K562 (cell line): Measurements from ENCODE around the gene ARMC6. TPM values are rescaled to one million over a fixed set of nuclear protein-coding genes. Genes with fewer than 3 reads are reported as not detected.

Experiments
- ATF6 ChIP-seq: sonication (generic); formaldehyde crosslinking; IDR thresholded peaks from 2 replicates; pipeline ENCODE4 v1.4.0; 2020; ENCODE audit warnings: mild to moderate bottlenecking, missing genetic modification reagents
- CTBP1 ChIP-seq: fragments of 450-650 bp; IDR thresholded peaks from 2 replicates; pipeline ENCODE4 v1.6.1; 2016; ENCODE audit warnings: borderline replicate concordance
- E2F6 ChIP-seq, 2 experiments: IDR thresholded peaks; 2 replicates each; pipeline ENCODE4 v1.6.1; 2011; ENCODE audit warnings: borderline replicate concordance in 1 of 2, control low read depth in 1 of 2, low read depth in 1 of 2, low read length in 1 of 2, mild to moderate bottlenecking in 1 of 2, mixed read lengths in 1 of 2, moderate library complexity in 1 of 2; ENCODE audit not compliant: insufficient read depth in 1 of 2, insufficient read length in 1 of 2, poor library complexity in 1 of 2, severe bottlenecking in 1 of 2; ENCODE audit errors: extremely low read depth in 1 of 2
- EP400 ChIP-seq: fragments of 450-650 bp; IDR thresholded peaks from 2 replicates; pipeline ENCODE4 v1.6.1; 2017; ENCODE audit warnings: antibody characterized with exemption, mild to moderate bottlenecking, moderate library complexity
- FOSL1 ChIP-seq: fragments of 200-800 bp; sonication (Bioruptor generic); conservative IDR thresholded peaks from 2 replicates; pipeline ENCODE4 v1.6.1; 2016; ENCODE audit warnings: missing genetic modification characterization, missing compliant biosample characterization
- HDAC2 ChIP-seq: fragments of 450-650 bp; IDR thresholded peaks from 2 replicates; pipeline ENCODE4 v1.6.1; 2016; ENCODE audit warnings: mild to moderate bottlenecking
- ID3 ChIP-seq, 2 experiments: fragments of 250-450 bp in 1 of 2; fragments of 450-650 bp in 1 of 2; sonication (Bioruptor Pico) in 1 of 2; IDR thresholded peaks; 2 replicates each; pipeline versions ENCODE4 v1.6.1 to v1.8.0; 2016 to 2021; ENCODE audit warnings: mild to moderate bottlenecking in 2 of 2, moderate library complexity in 2 of 2, missing compliant biosample characterization in 1 of 2, missing genetic modification characterization in 1 of 2
- KAT2B ChIP-seq: IDR thresholded peaks from one replicate; pipeline ENCODE4 v1.6.1; 2012; ENCODE audit warnings: low read depth, mild to moderate bottlenecking, control low read depth, inconsistent platforms, low read length, moderate library complexity
- KLF16 ChIP-seq: IDR thresholded peaks from 2 replicates; pipeline ENCODE4 v1.6.1; 2016; ENCODE audit warnings: antibody characterized with exemption
- NRF1 ChIP-seq, 2 experiments: fragments of 450-650 bp; IDR thresholded peaks in 1 of 2; conservative IDR thresholded peaks in 1 of 2; 2 replicates each; pipeline ENCODE4 v1.6.1; 2014; ENCODE audit warnings: mild to moderate bottlenecking in 2 of 2
- POLR2A ChIP-seq: fragments of 450-650 bp; conservative IDR thresholded peaks from 2 replicates; pipeline ENCODE4 v1.6.1; 2016
- POLR3A ChIP-seq: IDR thresholded peaks from 2 replicates; pipeline ENCODE4 v1.6.1; 2011; ENCODE audit warnings: borderline replicate concordance, mild to moderate bottlenecking, moderate library complexity; ENCODE audit not compliant: insufficient read length, insufficient read depth; ENCODE audit errors: extremely low read depth
- SIN3A ChIP-seq, 2 experiments: fragments of 150-350 bp in 1 of 2; IDR thresholded peaks; 2 replicates each; pipeline ENCODE4 v1.6.1; 2011 to 2016; ENCODE audit warnings: borderline replicate concordance in 2 of 2, low read depth in 2 of 2, low read length in 2 of 2, mild to moderate bottlenecking in 2 of 2, moderate library complexity in 2 of 2; ENCODE audit not compliant: control insufficient read depth in 1 of 2
- SREBF2 ChIP-seq: sonication (generic); formaldehyde crosslinking; IDR thresholded peaks from 2 replicates; pipeline ENCODE4 v1.4.0; 2020; ENCODE audit warnings: mild to moderate bottlenecking, missing genetic modification reagents
- TAL1 ChIP-seq: fragments of 450-650 bp; IDR thresholded peaks from 2 replicates; pipeline ENCODE4 v1.6.1; 2016; ENCODE audit warnings: mild to moderate bottlenecking
- ZNF133 ChIP-seq: fragments of 250-450 bp; sonication (Bioruptor Pico); IDR thresholded peaks from 2 replicates; pipeline ENCODE4 v1.4.0; 2020; ENCODE audit warnings: mild to moderate bottlenecking
- ZNF316 ChIP-seq: fragments of 450-650 bp; IDR thresholded peaks from 2 replicates; pipeline ENCODE4 v1.6.1; 2016
- ZNF431 ChIP-seq: sonication (generic); formaldehyde crosslinking; IDR thresholded peaks from 2 replicates; pipeline ENCODE4 v1.8.0; 2022; ENCODE audit warnings: mild to moderate bottlenecking, missing genetic modification reagents
- ZNF518B ChIP-seq: fragments of 250-450 bp; sonication (Bioruptor Pico); IDR thresholded peaks from 2 replicates; pipeline ENCODE4 v1.5.0; 2021; ENCODE audit warnings: mild to moderate bottlenecking, moderate library complexity
- ZNF57 ChIP-seq: fragments of 450-650 bp; formaldehyde crosslinking; IDR thresholded peaks from 2 replicates; pipeline ENCODE4 v1.4.0; 2020; ENCODE audit warnings: mild to moderate bottlenecking, moderate library complexity
- ZZZ3 ChIP-seq: fragments of 450-650 bp; IDR thresholded peaks from 2 replicates; pipeline ENCODE4 v1.6.1; 2016; ENCODE audit warnings: antibody characterized with exemption, mild to moderate bottlenecking, moderate library complexity
- polyA plus RNA-seq, 8 experiments: library from polyadenylated mRNA; depleted of rRNA in 4 of 8; stranded (reverse) in 5 of 8; unstranded in 3 of 8; fragments of >200 nt; fragmentation: Nextera tagmentation in 2 of 8; fragmentation: Illumina TruSeq in 1 of 8; extraction: Ambion mirVana in 2 of 8; extraction: Trizol in 1 of 8; gene quantifications; 2 replicates each; pipeline versions ENCODE4 v1.2.1 to v1.2.3, GENCODE V29; 2011 to 2014; ENCODE audit warnings: inconsistent platforms in 1 of 8, missing spikeins in 1 of 8
- total RNA-seq, 7 experiments: library from RNA; depleted of rRNA in 6 of 7; stranded (reverse); fragments of >200 nt in 6 of 7; fragmentation: Illumina TruSeq in 2 of 7; extraction: Trizol in 2 of 7; gene quantifications; 2 replicates each; pipeline versions ENCODE4 v1.2.1 to v1.2.3, GENCODE V29; 2011 to 2021; ENCODE audit warnings: low replicate concordance in 1 of 7

Gene ARMC6
- total and polyA plus RNA-seq, 9 of the 15 experiments (the other 6 are each of a cell fraction or from before 2014, with no cell fraction given) = 2.1 to 93.4 (median 63.6) TPM

- TF ChIP-seq SIN3A (IDR thresholded peaks at IDR 0.05; ENCODE audit: borderline replicate concordance in 2 of 2, control insufficient read depth in 1 of 2, low read depth in 2 of 2, low read length in 2 of 2) (0 out of 4 replicates have a peak, but pooled peaks of 1 of the 2 experiments have one; percentile 29), E2F6 (IDR thresholded peaks at IDR 0.05; ENCODE audit: borderline replicate concordance in 1 of 2, extremely low read depth in 1 of 2, insufficient read depth in 1 of 2, insufficient read length in 1 of 2, low read depth in 1 of 2, low read length in 1 of 2, poor library complexity in 1 of 2, severe bottlenecking in 1 of 2) (peak in 1 of 2 experiments; percentile 44), TAL1 (no peak), FOSL1 (tag) (peak; percentile 96), EP400 (no peak), ZNF133 (CRISPR knock-in tag) (no peak), ZNF316 (no peak), HDAC2 (peak; percentile 81), ID3 (CRISPR knock-in tag; IDR thresholded peaks at IDR 0.05) (no peak), ID3 (tag; IDR thresholded peaks at IDR 0.05) (no peak), POLR2A (no peak), SREBF2 (CRISPR knock-in tag) (no peak), ATF6 (peak; percentile 22; the same call in 1 of the 2 replicates), ZZZ3 (0 out of 2 replicates have a peak, but pooled peaks have one; percentile 68), CTBP1 (peak; percentile 84), KLF16 (peak; percentile 23; the same call in 1 of the 2 replicates), ZNF518B (CRISPR knock-in tag) (no peak), KAT2B (no peak), ZNF57 (no peak), NRF1 (conservative IDR thresholded peaks at IDR 0.05 in 1 of 2, IDR thresholded peaks at IDR 0.05 in 1 of 2) (no peak), ZNF431 (CRISPR knock-in tag) (no peak), POLR3A (no peak)
Measured at GRCh38 chr19:19062454-19063182, 29.2 kb downstream of the ARMC6 start (continued).
